ENCODE results near the gene C2CD2L. TPM values are rescaled to one million over a fixed set of nuclear protein-coding genes. Genes with fewer than 3 reads are reported as not detected.

C2CD2L gene
- total RNA-seq, 3 donors from 2014 or later, result 25.8 to 47.1 (median 36.1) TPM

- Histone ChIP-seq H3K4me1 (ENCODE audit: low read depth) (no peaks in the 10 kb centered on the region), H3K9me3 (no peaks in the 10 kb centered on the region), H3K4me3 (no peak overlapping the region), H3K36me3 (ENCODE audit: low read depth) (no peaks in the 10 kb centered on the region)
- peak; percentile 57 for ATAC-seq
- no peak for TF ChIP-seq CTCF (IDR thresholded peaks at IDR 0.05)
- intact Hi-C loops (cut with DNase I, micrococcal nuclease), result no loop called here
- peak in 2 of 3 donors; percentile 44 to 61 for DNase-seq
Observed at GRCh38 chr11:119167933-119168332, 60.8 kb downstream of the C2CD2L start.

Other genes with a start within 250 kb of the C2CD2L start
- under 1 TPM in 2 of 3 donors, not detected in 1; 0.12 to 0.23 TPM for gene CXCR5, start 223.5 kb upstream of the C2CD2L start, total RNA-seq
- gene BCL9L, start 181.4 kb upstream of the C2CD2L start, total RNA-seq, result 10 to 100 TPM; 28.6 to 70.1 (median 41.7) TPM
- not detected for gene UPK2, start 151.0 kb upstream of the C2CD2L start, total RNA-seq
- gene FOXR1, start 135.6 kb upstream of the C2CD2L start, total RNA-seq, result not detected
- gene CENATAC, start 109.2 kb upstream of the C2CD2L start, total RNA-seq, result 10 to 100 TPM; 24.6 to 33.4 (median 30.9) TPM
- gene RPS25, start 89.0 kb upstream of the C2CD2L start, total RNA-seq, result 100 to 1,000 TPM; 721 to 887 (median 781) TPM
- gene TRAPPC4, start 88.6 kb upstream of the C2CD2L start, total RNA-seq, result 10 to 100 TPM; 52.7 to 58.4 (median 57.4) TPM
- 10 to 100 TPM; 23.3 to 70.8 (median 57.0) TPM for gene SLC37A4, start 76.5 kb upstream of the C2CD2L start, total RNA-seq
- gene HYOU1, start 50.1 kb upstream of the C2CD2L start, total RNA-seq, result 100 to 1,000 TPM in 2 of 3 donors, 10 to 100 TPM in 1; 82.0 to 119 (median 101) TPM
- gene VPS11, start 39.5 kb upstream of the C2CD2L start, total RNA-seq, result 10 to 100 TPM; 26.1 to 34.8 (median 29.1) TPM
- gene HMBS, start 22.5 kb upstream of the C2CD2L start, total RNA-seq, result 10 to 100 TPM; 17.2 to 27.8 (median 19.5) TPM
- 10 to 100 TPM; 36.9 to 48.2 (median 39.5) TPM for gene DPAGT1, start 5.5 kb upstream of the C2CD2L start, total RNA-seq
- gene HINFP, start 14.2 kb downstream of the C2CD2L start, total RNA-seq, result 10 to 100 TPM; 37.2 to 58.1 (median 42.2) TPM
- under 1 TPM in 2 of 3 donors, not detected in 1; 0.07 to 0.85 TPM for gene ABCG4, start 41.7 kb downstream of the C2CD2L start, total RNA-seq
- gene NLRX1, start 61.4 kb downstream of the C2CD2L start, total RNA-seq, result 10 to 100 TPM; 14.1 to 19.3 (median 16.3) TPM
- gene NHERF4, start 78.1 kb downstream of the C2CD2L start, total RNA-seq, result 100 to 1,000 TPM in 1 of 3 donors, 10 to 100 TPM in 2; 52.9 to 151 (median 75.8) TPM
- gene CBL, start 99.0 kb downstream of the C2CD2L start, total RNA-seq, result 10 to 100 TPM; 11.0 to 24.4 (median 13.1) TPM
- 100 to 1,000 TPM in 1 of 3 donors, 10 to 100 TPM in 1, 1 to 10 TPM in 1; 9.7 to 186 (median 32.5) TPM for gene MCAM, start 209.8 kb downstream of the C2CD2L start, total RNA-seq
- gene RNF26, start 227.2 kb downstream of the C2CD2L start, total RNA-seq, result 10 to 100 TPM; 20.7 to 24.7 (median 23.7) TPM
- 10 to 100 TPM in 1 of 3 donors, 1 to 10 TPM in 2; 5.1 to 13.9 (median 9.3) TPM for gene C1QTNF5, start 233.5 kb downstream of the C2CD2L start, total RNA-seq
- gene MFRP, start 239.4 kb downstream of the C2CD2L start, total RNA-seq, result not detected

Measured in mucosa of descending colon (tissue), 3 donors.